NB4 (cell line): ENCODE data around the gene NOP16.

Experiments used
- POLR2A ChIP-seq: IDR thresholded peaks from 2 replicates; pipeline ENCODE4 v1.6.1; 2011; ENCODE audit warnings: mild to moderate bottlenecking; ENCODE audit not compliant: insufficient read length; ENCODE audit errors: extremely low read depth
- TF ChIP-seq, protein P1 (sequence below): IDR thresholded peaks from one replicate; pipeline ENCODE4 v1.5.1; 2012; ENCODE audit warnings: low read depth, low read length

DNA sequence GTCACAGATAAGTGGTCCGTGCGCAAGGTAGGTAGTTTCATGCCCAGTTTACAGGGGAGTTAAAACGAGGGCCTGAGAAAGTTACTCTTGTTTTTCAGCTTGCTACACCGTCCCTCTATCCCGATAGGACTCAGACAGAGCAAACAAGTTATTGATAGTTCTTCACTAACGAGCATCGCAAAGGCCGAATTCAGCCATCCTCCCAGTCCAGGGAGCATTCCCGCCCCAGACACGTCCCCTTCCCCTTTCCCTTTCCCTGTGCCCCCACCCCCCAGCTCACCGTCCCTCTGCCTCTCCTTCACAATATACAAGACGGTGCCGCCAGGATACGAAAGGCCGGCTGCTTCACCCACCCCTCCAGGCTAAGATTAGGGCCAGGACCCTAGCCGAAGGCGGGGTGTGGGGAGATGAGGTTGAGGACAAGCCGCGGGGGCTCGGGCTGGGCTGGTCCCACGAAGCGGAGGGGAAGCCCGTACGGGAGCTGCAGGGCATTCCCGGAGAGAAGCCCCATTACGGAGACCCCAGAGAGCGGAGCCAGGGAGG lies 27.4 kb downstream of the NOP16 start:
- no peak for TF ChIP-seq POLR2A
- TF ChIP-seq, protein P1, sequence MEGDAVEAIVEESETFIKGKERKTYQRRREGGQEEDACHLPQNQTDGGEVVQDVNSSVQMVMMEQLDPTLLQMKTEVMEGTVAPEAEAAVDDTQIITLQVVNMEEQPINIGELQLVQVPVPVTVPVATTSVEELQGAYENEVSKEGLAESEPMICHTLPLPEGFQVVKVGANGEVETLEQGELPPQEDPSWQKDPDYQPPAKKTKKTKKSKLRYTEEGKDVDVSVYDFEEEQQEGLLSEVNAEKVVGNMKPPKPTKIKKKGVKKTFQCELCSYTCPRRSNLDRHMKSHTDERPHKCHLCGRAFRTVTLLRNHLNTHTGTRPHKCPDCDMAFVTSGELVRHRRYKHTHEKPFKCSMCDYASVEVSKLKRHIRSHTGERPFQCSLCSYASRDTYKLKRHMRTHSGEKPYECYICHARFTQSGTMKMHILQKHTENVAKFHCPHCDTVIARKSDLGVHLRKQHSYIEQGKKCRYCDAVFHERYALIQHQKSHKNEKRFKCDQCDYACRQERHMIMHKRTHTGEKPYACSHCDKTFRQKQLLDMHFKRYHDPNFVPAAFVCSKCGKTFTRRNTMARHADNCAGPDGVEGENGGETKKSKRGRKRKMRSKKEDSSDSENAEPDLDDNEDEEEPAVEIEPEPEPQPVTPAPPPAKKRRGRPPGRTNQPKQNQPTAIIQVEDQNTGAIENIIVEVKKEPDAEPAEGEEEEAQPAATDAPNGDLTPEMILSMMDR = no peak
